Nephron (organoid): ENCODE data around the gene ANO10.
"Not testable (repeated sequence)": the region's sequence is repeated elsewhere in the genome, so short reads cannot be mapped to it uniquely, and the experiment has no call there.

ENCODE experiments used
- H3K27ac Mint-ChIP-seq, 3 experiments: 2 replicates each; pipeline ENCODE4 v1.8.0; 2020; ENCODE audit warnings: mixed read lengths in 3 of 3, mild to moderate bottlenecking in 2 of 3, moderate library complexity in 1 of 3
- H3K27me3 Mint-ChIP-seq: 2 replicates; pipeline ENCODE4 v1.8.0; 2021; ENCODE audit warnings: low read depth, mild to moderate bottlenecking, moderate library complexity, mixed read lengths
- H3K36me3 Mint-ChIP-seq: 2 replicates; pipeline ENCODE4 v1.8.0; 2020; ENCODE audit warnings: low read depth, mixed read lengths
- H3K4me1 Mint-ChIP-seq: 2 replicates; pipeline ENCODE4 v1.8.0; 2020; ENCODE audit warnings: mixed read lengths
- H3K4me3 Mint-ChIP-seq, 3 experiments: 2 replicates each; pipeline ENCODE4 v1.8.0; 2020; ENCODE audit warnings: mild to moderate bottlenecking in 3 of 3, mixed read lengths in 3 of 3, moderate library complexity in 2 of 3
- H3K9me3 Mint-ChIP-seq: 2 replicates; pipeline ENCODE4 v1.8.0; 2020; ENCODE audit warnings: mixed read lengths
- TF ChIP-seq, protein P1 (sequence below), 3 experiments: fragments of 200-600 bp; sonication (generic); IDR thresholded peaks; one replicate each; pipeline ENCODE4 v1.5.0; 2021; ENCODE audit warnings: antibody characterized with exemption in 3 of 3; ENCODE audit not compliant: unreplicated experiment in 3 of 3

ANO10 gene

DNA sequence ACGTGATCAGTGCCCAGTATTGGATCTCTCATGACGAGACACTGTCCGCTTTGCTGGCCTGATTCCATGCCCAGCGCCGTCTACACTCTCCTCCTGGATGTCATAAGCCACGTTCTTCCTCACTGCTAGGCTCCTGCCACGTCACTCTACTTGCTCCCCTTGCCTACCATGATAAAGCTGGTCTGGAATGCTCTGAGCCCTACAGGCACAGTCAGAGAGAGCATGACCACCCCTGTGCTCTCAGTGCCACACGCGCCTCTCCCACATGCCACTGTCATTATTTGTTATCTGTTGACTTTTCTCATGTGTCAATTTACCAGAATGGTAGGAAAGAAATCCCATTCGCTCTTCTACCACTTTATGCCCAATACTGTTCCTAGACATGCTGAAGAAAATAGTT lies 148.6 kb downstream of the ANO10 start:
- no peaks in the 10 kb centered on the region for H3K27me3 Mint-ChIP-seq
- H3K4me3 Mint-ChIP-seq = no peak overlapping the region
- no peak overlapping the region for H3K27ac Mint-ChIP-seq
- H3K9me3 Mint-ChIP-seq = no peaks in the 10 kb centered on the region
- TF ChIP-seq, protein P1, sequence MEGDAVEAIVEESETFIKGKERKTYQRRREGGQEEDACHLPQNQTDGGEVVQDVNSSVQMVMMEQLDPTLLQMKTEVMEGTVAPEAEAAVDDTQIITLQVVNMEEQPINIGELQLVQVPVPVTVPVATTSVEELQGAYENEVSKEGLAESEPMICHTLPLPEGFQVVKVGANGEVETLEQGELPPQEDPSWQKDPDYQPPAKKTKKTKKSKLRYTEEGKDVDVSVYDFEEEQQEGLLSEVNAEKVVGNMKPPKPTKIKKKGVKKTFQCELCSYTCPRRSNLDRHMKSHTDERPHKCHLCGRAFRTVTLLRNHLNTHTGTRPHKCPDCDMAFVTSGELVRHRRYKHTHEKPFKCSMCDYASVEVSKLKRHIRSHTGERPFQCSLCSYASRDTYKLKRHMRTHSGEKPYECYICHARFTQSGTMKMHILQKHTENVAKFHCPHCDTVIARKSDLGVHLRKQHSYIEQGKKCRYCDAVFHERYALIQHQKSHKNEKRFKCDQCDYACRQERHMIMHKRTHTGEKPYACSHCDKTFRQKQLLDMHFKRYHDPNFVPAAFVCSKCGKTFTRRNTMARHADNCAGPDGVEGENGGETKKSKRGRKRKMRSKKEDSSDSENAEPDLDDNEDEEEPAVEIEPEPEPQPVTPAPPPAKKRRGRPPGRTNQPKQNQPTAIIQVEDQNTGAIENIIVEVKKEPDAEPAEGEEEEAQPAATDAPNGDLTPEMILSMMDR (IDR thresholded peaks at IDR 0.05; ENCODE audit: unreplicated experiment in 3 of 3) = no peak
- no peaks in the 10 kb centered on the region for H3K36me3 Mint-ChIP-seq
- H3K4me1 Mint-ChIP-seq = no peaks in the 10 kb centered on the region

DNA sequence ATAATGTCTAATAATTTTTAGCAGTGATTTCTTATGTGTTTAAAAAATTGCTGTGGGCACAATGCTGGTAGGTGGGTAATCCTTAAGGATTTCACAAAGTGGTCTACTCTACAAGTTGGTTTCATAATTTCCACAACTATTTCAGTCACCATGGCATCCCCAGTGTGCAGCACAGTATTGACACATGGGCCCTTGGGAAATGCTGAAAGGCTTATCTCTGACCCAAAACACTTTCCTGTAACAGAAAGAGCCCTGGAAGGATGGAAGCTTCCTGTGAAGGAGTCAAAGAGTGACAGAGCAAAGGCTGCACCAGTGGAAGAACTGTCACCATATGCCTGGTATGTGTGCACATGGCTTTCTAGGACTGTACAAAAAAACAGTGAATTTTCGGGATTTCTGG lies 153.7 kb downstream of the ANO10 start:
- no peak overlapping the region for H3K4me3 Mint-ChIP-seq
- TF ChIP-seq, protein P1 (IDR thresholded peaks at IDR 0.05; ENCODE audit: unreplicated experiment in 3 of 3) = no peak
- H3K9me3 Mint-ChIP-seq = peaks cover 9% of the 10 kb centered on the region
- no peaks in the 10 kb centered on the region for H3K27me3 Mint-ChIP-seq
- H3K4me1 Mint-ChIP-seq = no peaks in the 10 kb centered on the region
- H3K36me3 Mint-ChIP-seq = peaks cover 10% of the 10 kb centered on the region
- no peak overlapping the region for H3K27ac Mint-ChIP-seq

DNA sequence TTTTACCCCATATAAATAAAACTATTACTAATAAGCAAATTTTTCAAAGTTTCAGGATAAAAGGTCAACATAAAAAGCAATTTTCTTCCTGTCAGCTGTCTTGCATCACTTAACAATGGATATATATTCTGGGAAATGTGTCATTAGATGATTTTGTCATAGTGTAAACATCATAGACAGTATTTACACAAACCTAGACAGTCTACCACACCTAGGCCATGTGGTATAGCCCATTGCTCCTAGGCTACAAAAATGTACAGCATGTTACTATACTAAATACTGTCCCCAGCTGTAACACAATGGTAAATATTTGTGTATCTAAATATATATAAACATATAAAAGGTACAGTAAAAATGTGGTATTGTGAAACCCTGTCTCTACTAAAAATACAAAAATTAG lies 156.7 kb downstream of the ANO10 start:
- Mint-ChIP-seq H3K4me3 (no peak overlapping the region), H3K9me3 (peaks cover 29% of the 10 kb centered on the region), H3K27me3 (no peaks in the 10 kb centered on the region), H3K27ac (no peak overlapping the region), H3K4me1 (no peaks in the 10 kb centered on the region), H3K36me3 (peaks cover 36% of the 10 kb centered on the region)
- TF ChIP-seq, protein P1 (IDR thresholded peaks at IDR 0.05; ENCODE audit: unreplicated experiment in 3 of 3) = no peak

DNA sequence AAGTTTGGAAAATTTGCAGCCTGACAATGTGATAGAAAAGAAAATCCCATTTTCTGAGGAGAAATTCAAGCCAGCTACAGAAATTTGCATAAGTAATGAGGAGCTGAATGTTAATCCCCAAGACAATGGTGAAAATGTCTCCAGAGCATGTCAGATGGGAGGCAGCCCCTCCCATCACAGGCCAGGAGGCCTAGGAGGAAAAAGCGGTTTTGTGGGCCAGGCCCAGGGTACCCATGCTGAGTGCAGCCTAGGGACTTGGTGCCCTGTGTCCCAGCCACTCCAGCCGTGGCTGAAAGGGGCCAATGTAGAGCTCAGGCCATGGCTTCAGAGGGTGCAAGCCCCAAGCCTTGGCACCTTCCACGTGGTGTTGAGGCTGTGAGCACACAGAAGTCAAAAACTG lies 159.2 kb downstream of the ANO10 start:
- H3K27me3 Mint-ChIP-seq, H3K4me3 Mint-ChIP-seq, H3K27ac Mint-ChIP-seq, H3K4me1 Mint-ChIP-seq: not testable (repeated sequence)
- Mint-ChIP-seq H3K9me3 (peaks cover 29% of the 10 kb centered on the region), H3K36me3 (peaks cover 40% of the 10 kb centered on the region)

DNA sequence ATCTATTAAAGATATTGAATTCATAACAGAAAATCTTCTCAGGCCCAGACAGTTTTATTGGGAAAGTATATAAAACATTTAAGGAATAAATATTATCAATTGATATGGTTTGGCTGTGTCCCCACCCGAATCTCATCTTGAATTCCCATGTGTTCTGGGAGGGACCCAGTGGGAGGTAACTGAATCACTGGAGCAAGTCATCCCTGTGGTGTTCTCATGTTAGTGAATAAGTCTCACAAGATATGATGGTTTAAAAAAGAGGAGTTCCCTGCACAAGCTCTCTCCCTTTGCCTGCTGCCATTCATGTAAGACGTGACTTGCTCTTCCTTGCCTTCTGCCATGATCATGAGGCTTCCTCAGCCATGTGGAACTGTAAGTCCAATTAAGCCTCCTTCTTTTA lies 160.5 kb downstream of the ANO10 start:
- Mint-ChIP-seq H3K27me3 (no peaks in the 10 kb centered on the region), H3K9me3 (peaks cover 29% of the 10 kb centered on the region), H3K36me3 (peaks cover 40% of the 10 kb centered on the region), H3K4me1 (no peaks in the 10 kb centered on the region), H3K27ac (no peak overlapping the region), H3K4me3 (no peak overlapping the region)
- TF ChIP-seq, protein P1 (IDR thresholded peaks at IDR 0.05; ENCODE audit: unreplicated experiment in 3 of 3) = no peak

DNA sequence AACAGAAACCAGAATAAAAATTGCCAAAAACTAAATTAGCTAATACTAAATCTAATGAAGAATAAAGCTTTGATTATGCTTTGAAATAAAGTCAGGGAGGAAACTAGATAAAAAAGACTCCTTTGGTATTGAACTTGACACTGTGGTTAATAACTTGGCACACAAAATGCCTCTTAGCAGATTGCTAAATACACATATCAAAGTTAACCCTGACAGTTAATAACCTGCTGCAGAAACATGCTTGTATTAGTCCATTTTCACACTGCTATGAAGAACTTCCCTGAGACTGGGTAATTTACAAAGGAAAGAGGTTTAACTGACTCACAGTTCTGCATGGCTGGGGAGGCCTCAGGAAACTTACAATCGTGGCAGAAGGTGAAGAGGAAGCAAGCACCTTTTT lies 164.8 kb downstream of the ANO10 start:
- peaks cover 14% of the 10 kb centered on the region for H3K9me3 Mint-ChIP-seq
- H3K36me3 Mint-ChIP-seq = peaks cover 19% of the 10 kb centered on the region
- not testable (repeated sequence) for H3K27me3 Mint-ChIP-seq, H3K4me3 Mint-ChIP-seq, H3K4me1 Mint-ChIP-seq, H3K27ac Mint-ChIP-seq

DNA sequence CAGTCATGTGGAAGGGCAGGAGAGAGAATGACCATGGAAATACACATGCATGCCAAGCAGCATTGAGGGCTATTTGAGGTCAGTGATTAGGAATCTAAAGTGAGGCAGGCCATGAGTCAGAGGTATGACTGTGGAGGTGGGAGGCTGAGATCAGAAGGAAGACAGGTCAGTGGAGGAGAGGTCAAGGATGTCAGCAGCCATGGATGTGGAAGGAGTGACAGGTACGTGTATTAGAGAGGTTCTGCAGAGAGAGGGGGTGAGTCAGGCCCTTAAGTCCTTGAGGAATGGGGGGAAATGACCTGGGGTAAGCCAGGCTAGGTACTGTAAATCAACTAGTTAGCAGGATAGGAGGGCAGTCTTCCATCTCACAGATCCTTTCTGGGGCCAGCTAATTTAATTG lies 166.6 kb downstream of the ANO10 start:
- H3K9me3 Mint-ChIP-seq = no peaks in the 10 kb centered on the region
- H3K27me3 Mint-ChIP-seq = no peaks in the 10 kb centered on the region
- no peaks in the 10 kb centered on the region for H3K4me1 Mint-ChIP-seq
- H3K36me3 Mint-ChIP-seq = peaks cover 4% of the 10 kb centered on the region
- H3K4me3 Mint-ChIP-seq = no peak overlapping the region
- TF ChIP-seq, protein P1 (IDR thresholded peaks at IDR 0.05; ENCODE audit: unreplicated experiment in 3 of 3) = no peak
- H3K27ac Mint-ChIP-seq = no peak overlapping the region
